ENCODE measurements around the gene NPEPL1. TPM values are rescaled to one million over a fixed set of nuclear protein-coding genes. Genes with fewer than 3 reads are reported as not detected.
"Not testable (repeated sequence)": the region's sequence is repeated elsewhere in the genome, so short reads cannot be mapped to it uniquely, and the experiment has no call there.

The NPEPL1 gene, protein sequence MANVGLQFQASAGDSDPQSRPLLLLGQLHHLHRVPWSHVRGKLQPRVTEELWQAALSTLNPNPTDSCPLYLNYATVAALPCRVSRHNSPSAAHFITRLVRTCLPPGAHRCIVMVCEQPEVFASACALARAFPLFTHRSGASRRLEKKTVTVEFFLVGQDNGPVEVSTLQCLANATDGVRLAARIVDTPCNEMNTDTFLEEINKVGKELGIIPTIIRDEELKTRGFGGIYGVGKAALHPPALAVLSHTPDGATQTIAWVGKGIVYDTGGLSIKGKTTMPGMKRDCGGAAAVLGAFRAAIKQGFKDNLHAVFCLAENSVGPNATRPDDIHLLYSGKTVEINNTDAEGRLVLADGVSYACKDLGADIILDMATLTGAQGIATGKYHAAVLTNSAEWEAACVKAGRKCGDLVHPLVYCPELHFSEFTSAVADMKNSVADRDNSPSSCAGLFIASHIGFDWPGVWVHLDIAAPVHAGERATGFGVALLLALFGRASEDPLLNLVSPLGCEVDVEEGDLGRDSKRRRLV
- total RNA-seq (2014; rRNA removed; shearing (Covaris generic)), result 3.9 and 6.8 TPM in 2 replicates

DNA sequence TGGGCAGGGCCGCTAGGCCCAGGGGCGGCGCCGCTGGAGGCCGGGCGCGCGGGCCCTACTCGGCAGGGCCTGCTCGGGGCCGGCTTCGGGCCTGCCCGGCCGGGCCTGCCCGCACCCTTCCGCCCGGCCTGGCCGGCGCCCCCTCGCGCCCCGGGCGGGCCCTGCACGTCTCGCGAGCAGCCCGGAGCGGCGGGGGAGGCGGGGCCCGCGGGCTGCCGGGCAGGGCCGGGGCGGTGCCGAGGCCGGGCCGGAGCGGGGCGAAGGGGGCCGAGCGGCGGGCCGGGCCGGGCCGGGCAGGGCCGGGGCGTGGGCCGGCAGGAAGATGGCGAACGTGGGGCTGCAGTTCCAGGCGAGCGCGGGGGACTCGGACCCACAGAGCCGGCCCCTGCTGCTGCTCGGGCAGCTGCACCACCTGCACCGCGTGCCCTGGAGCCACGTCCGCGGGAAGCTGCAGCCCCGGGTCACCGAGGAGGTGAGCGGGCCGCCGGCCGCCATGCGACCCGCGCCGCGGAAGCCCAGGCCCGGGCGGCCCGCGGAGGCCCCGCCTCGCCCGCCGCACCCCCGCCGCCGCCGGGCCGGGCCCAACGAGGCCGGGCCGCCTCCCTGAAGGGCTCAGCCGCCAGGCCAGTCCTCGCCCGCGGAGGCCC, at the start of gene NPEPL1:
Gene NPEPL1 (plus strand): TSS at position 222 of the 647 bp plus-strand sequence. CDS start 101 bp downstream, at position 323.
- DNase-seq (ENCODE audit: low read depth), result peak; percentile 80

DNA sequence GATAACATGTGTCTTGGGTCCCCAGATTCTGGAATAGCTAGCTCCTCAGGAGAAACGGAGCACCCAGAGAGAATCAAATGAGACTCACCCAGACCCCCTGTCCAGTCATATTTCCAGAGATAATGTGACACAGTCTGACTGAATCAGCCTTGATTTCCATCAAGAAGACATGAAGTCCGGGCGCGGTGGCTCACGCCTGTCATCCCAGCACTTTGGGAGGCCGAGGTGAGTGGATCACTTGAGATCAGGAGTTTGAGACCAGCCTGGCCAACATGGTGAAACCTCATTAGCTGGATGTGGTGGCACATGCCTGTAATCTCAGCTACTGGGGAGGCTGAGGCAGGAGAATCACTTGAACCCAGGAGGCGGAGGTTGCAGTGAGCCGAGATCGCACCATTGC, 49.7 kb upstream of the NPEPL1 start:
- DNase-seq (ENCODE audit: low read depth), result not testable (repeated sequence)

DNA sequence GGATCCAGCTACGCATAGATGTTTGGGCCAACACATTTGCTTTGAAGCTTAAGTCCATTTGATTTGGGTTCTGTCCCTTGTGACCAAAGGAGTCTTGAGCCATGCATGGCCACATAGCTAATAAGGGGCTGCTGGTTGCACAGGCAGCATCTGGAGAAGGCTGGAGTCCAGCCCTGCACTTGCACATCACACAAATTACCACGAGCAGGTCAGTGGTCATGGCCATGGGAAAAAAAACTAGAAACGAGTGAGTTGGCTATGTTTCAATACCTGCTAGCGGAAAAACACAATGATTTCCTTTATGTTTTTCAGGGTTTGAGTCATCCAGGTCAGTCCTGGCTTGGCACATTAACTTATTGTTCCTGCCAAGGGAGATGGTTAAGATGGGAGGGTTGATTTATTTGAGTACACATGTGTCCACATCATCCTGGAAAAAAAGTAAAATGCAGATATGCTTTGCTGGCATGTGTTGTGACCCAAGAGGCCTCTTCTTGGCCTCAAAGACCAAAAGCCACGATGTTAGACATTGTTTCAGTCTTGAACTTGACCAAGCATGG, 47.1 kb upstream of the NPEPL1 start:
- peak; percentile 60 for DNase-seq (ENCODE audit: low read depth)

DNA sequence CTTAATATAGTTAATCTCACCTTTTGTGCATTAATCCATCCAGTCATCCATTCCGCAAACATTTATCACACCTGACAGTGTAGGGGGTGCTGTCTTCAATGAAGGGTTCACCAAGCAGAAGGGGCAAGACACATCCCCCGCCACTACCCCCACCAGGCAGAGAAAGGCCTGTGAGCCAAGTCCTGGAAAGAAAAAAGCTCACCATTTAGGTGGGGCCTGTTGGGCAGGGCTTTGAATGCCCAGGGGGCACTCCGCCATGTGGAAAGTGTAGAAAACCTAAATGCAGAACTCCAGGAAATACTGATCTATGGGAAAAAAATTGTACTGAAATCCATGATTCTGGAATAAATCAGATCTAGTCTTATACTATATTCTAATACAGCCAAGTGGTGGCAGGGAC, 46.3 kb upstream of the NPEPL1 start:
- no peak for DNase-seq (ENCODE audit: low read depth)

DNA sequence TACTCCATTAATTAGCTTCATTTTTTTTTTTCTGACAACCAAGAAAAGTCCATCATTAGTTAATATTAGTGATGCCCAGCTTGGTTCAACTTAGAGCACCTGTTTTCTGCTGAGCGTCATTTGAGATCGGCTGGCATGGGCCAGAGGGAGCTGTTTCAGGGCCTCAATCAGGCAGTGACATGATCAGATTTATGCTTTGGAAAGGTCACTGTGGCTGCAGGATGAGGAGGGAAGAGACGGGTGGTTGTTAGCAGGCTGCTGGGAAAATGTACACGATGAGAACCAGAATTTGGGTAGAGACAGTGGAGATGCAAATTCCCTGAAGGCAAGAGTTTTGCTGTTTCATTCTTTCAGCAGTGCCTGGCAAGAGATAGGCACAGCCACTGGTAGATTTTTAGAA, 45.9 kb upstream of the NPEPL1 start:
- DNase-seq (ENCODE audit: low read depth), result no peak

DNA sequence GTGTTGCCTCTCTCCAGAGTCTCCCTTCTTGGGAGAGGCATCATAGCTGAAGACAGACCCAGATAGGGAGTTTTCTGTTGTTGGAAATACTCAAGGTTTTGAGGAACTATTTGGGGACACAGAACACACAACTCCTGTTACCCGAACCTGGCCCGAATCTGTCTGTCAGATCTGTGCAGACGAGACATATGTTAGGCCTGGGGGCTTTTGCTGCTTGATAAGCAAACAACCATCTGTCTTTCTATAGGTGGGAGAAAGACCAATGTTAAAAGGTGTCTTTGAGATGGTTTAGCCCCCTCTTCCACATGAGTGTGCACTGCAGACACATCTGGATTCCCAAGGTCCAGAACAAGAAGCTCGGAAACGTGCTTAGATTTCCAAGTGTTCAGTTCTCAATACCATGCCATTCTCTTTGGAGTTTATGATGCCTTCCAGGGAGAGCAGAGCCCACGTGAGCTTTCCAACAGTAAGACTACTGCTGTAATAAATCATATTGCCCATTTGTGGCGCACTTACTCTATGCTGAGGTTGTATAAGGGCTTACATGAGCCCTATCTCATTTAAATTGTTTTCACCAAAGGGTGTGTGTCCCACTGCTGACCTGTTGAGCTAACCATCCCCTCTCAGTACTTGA, 45.3 kb upstream of the NPEPL1 start:
- DNase-seq (ENCODE audit: low read depth), result no peak

DNA sequence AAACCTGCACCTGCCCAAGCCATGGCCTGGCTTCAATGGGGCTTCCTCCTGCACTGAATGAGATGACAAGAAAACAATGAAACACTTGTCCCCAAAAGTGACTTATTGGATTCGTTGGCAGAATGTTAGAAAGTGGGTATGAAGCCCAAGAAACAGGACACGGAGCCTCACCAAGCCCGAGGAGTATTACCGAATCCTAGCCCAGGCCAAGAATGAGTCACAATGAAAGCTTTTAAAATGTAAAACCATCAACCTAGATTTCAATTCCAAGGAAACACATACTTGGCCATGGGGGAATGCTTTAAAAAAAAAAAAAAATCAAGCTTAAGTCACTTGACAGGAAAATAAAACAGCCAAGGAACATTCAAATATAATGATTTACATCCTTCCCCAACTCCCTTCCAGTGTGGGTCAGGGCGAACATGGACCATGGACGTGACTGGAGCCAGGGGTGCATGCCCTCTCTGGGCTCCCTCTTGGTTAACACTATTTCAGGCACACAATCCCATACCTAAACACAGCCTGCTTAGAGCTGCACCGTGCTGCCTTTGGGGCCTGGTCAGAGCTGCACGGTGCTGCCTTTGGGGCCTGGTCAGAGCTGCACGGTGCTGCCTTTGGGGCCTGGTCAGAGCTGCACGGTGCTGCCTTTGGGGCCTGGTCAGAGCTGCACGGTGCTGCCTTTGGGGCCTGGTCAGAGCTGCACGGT, 44.7 kb upstream of the NPEPL1 start:
- DNase-seq (ENCODE audit: low read depth), result peak; percentile 56

DNA sequence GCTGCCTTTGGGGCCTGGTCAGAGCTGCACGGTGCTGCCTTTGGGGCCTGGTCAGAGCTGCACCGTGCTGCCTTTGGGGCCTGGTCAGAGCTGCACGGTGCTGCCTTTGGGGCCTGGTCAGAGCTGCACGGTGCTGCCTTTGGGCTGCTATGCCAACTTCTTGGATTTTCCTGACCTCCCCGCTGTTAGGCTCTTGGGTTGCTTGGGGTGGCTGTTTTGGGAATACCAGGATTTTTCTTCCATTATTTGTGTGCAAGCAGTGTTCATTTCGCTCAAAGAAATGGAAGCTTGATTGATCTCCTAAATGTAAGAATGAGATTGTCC, 44.1 kb upstream of the NPEPL1 start:
- DNase-seq (ENCODE audit: low read depth), result not testable (repeated sequence)

DNA sequence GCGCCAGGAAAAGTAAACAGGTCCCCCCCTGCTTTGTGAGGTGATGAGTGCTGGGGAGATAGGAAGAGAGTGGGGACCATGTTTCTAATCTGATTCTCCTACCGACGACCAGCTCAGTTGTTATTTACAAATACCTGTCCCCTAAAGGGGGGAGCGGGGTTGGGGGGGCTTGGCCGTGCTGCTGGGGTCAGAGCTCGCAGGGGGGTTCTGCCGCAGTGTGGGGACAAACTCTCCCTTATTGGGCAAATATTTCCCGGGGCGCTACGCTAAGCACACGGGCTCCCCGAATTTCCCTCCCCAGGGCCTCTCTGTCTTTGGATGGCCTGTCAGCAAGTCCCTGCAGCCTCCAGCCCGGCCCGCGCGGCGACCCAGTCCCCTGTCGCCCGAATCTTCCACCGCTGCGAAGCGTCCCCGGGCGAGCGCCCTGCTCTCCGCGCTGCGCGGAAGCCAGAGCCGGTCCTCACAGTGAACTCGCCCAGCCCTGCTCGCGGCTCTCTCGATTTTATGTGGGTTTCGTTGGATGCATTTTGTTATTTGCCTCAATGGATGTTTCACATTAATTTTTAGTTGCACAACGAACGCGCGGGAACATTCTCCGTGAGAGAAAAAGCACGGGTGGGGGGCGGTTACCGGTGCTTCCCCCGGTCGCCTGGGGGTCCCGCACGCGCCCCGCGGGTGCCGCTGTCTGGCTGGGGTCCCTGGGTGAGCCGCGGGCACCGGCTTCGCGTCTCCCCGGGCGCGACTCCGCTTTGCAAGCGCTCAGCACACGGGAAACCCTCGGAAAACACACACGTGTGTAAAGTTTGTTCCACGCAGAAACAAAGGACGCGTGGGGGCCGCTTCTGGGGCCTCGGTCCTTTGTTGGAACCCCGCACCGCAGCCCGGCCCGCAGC, 43.1 kb upstream of the NPEPL1 start:
- DNase-seq (ENCODE audit: low read depth), result no peak

DNA sequence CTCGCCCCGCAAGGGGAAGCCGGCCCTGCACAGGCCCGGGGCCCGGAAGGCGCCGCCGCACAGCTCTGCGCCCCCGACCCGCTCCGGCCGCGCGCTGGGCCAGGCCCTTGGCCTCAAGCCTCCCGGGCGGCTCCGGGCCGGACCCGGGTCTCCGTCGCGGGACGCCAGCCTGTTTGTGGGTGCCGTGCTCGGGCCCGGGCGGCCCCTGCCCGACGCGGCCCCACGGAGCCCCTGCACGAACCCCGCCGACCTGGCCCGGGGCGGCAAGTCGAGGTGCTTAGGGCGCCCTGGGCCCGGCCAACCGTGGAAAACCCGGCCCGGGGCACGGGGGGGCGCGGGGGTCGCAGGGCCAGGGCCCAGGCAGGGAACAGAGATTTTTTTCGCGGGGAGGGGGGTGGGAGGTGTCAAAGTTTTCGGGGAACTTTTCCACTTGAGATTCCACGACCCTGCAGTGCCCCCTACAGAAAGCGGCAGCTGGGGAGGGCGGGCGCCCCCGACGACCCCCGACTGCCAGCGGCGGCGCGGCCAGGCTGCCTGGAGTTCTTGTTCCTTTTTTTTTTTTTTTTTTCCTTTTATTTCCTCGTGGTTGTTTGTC, 42.3 kb upstream of the NPEPL1 start:
- no peak for DNase-seq (ENCODE audit: low read depth)

DNA sequence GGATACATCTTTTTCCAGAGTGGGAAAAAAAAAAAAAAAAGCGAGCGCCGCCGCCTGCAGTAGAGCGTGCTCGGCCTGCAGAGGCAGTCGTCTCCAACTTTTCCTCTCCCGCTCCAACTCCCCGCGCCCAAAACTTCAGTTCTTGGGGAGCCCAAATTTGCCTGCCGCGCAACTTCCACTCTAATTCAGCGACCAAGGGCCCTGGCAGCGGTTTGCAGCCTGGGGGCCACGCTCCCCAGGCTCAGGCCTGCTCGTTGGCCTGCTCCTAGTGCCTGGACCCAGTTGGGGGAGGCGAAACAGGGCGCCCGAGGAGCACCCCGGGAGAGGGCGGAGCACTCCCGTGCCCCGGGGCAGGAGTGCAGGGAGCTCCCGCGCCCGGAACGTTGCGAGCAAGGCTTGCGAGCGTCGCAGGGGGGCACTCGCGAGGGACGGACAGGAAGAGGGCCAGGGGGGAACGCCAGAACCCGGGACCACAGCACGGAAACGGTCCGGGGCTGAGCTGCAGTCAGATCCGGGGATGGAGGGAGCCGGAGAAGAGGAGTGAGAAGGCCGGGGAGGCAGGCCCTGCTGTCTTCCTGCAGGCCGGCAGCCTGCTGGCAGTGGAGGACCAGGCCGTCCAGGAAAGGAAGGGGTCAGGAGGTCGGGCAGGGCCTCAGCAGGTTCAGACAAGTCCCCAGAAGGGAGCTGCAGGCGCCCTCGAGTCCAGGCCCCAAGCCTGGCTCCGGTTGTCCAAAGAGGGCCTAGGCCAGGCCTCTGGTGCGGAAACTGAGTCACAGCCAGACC, 41.6 kb upstream of the NPEPL1 start, which contains the start of gene STX16:
Gene STX16 (plus strand): TSS at position 508 of the 783 bp plus-strand sequence. CDS start 724 bp downstream, outside the sequence.
- peak; percentile 97 for DNase-seq (ENCODE audit: low read depth)

DNA sequence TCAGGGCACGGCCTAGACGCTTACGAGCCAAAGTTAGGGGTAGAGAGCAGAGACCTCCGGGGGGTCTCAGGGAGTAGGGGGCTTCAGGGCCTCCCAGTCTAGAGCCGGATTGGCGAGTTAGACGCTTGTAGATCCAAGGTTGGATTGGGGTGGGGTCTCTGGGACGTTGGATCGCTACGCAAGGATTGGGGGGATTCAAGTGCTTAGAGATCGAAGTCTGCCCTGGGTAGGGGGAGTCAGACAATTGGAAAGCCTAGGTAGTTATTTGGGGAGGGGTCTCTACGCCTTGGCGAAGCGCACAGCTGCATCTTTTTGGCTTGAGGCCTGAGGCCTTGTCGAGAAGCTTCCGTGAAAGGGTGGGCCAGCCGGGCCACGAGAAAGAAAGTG, 41.0 kb upstream of the NPEPL1 start:
- DNase-seq (ENCODE audit: low read depth), result no peak

DNA sequence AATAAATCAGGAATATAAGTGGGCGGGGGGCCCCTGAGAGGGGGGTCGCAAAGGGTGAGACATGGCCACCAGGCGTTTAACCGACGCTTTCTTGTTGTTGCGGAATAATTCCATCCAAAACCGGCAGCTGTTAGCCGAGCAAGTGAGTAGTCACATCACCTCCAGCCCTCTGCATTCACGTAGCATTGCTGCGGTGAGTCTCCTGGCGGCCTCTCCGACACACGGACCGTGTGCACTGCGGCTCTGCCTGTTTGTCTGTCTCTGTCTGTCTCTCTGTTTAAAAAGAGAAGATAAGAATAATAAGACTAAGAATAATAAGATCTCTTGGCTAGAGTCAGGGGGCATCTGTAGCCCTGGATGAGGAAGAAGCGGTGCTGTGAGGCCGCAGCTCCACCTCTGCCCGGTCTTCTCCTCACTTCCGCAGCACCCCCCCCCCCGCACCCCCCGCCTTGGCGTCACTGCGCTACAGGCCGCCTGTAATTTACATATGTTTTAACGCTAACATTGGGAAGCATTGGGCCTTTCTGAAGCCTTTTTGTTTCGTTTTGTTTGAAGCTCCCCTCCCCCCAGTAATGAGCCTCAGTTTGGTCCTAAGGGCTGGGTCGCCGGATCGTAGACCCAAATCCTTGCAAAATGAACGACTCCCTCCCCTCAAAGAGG, 40.5 kb upstream of the NPEPL1 start:
- DNase-seq (ENCODE audit: low read depth), result peak; percentile 63

DNA sequence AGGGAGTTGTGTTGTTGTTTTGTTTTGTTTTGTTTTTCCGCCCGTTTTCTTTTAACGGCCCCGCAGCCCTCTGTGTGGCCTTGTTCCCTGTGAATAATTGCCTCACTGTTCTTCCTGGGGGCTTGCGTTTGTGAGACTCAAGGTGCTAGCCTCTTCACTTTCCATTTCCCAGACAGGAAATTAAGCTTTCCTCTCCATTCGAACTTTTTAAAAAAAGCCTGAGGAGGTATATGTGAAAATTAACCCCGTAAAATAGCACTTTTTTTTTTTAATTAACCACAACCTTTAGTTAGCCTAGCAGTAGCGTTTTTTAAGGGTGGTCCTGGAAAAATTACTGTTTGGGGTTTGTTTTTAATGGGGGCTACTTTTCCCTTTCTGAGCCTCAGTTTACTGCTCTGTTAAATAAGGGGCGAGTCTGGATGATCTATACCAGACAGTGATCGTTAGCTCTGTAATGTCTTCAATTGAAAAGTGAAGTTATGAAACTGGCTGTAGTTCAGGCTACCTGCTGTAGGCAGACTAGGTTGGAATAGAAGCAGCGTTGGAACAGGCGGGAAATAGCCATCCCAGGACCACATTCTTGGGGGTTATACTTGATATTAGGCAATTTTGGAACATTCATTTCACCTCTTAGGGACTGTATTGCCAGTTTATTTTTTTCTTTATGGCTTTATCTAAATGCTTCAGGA, 39.9 kb upstream of the NPEPL1 start:
- no peak for DNase-seq (ENCODE audit: low read depth)

DNA sequence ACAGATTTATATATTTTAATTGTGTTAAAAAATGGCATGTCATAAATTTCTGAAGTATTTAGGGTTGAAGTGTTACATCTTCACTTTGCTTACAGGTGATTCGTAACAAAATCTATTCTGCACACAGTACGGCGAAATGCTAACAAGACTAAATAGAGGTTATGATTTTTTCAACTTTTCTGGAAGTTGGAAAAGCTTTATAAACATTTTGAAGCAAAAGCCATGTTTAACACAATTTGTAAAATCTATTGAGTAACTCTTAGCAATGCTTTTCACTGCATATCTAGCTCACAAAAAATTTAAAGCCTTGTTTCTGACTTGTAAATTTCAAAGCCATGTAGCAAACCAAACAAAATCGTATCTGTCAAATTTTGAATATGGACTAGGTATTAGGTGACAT, 38.3 kb upstream of the NPEPL1 start:
- no peak for DNase-seq (ENCODE audit: low read depth)

DNA sequence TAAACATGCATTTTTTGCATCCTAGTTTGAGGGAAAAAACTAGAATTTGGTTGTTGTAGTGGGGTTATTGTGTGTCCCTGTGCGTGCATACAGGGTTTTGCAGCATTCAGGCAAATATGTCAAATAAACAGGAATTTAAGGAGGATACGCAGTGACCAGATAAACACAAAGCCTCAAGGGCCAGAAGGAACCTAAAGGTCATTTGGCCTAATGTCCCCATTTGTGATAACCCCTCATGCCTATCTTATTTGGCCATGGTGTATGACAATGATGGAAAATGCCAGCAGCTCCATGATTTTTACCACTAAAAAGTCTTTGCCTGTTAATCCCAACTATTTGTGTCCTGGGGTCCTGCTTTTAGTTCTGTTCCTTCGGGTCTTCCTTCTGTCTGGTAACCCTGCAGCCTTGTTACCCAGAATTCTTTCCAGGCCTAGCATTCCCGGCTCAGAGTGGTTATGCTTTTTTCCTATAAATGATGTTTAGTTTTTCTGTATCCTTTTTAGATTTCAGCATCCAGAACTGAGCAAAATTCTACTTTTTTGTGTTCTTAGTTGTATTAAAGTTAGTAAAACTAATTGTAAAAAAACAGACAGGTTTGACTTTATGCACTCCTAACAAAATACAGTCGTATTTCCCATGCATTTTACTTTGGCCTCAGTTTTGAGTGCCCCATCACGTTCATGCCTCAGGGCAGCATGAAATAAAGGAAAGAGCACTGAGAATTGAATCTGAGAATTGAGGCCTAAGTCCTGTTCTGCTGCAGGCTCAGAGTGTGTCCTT, 37.1 kb upstream of the NPEPL1 start:
- DNase-seq (ENCODE audit: low read depth), result no peak

DNA sequence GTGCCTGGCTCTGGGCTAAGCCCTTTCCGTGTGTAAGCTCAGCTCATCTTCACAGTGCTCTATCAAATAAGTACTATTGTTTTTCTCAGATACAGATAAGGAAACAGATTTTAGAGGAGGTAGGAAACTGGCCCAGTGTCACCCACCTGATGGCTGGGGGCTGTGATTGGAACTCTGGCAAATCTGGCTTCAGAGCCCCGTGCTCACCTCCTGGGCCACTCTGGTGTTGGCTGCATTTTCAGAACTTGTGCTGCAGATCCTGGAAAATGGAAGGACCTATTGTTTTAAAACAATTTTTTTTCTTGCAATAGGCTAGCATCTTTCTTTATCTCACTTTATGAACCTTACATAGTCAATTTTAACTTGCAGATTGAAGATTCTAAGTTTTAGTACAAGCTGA, 35.8 kb upstream of the NPEPL1 start:
- no peak for DNase-seq (ENCODE audit: low read depth)
